Endothelial cell of umbilical vein (primary cell): ENCODE data around the gene PIK3C2G.

Experiments used
- CTCF ChIP-seq, 2 donors: IDR thresholded peaks; 1 replicate in 1 of 2; 2 replicates in 1 of 2; pipeline ENCODE4 v1.5.1; 2011; ENCODE audit warnings: low read length in 2 of 2, mild to moderate bottlenecking in 2 of 2, moderate library complexity in 2 of 2, control low read depth in 1 of 2, inconsistent platforms in 1 of 2, low read depth in 1 of 2; ENCODE audit not compliant: insufficient read depth in 1 of 2; ENCODE audit errors: extremely low read depth in 1 of 2
- EZH2 ChIP-seq: IDR thresholded peaks from 2 replicates; pipeline ENCODE4 v1.6.1; 2012; ENCODE audit warnings: borderline replicate concordance, low read depth, mild to moderate bottlenecking, moderate library complexity, low read length, inconsistent platforms; ENCODE audit not compliant: severe bottlenecking
- FOS ChIP-seq: IDR thresholded peaks from 2 replicates; pipeline ENCODE4 v1.6.1; 2011; ENCODE audit warnings: mild to moderate bottlenecking, low read length, moderate library complexity, borderline replicate concordance; ENCODE audit not compliant: insufficient read depth
- GATA2 ChIP-seq: IDR thresholded peaks from 2 replicates; pipeline ENCODE4 v1.7.0; 2011; ENCODE audit warnings: low read depth, mild to moderate bottlenecking, moderate library complexity, mixed read lengths, low read length; ENCODE audit not compliant: insufficient read length, insufficient read depth
- JUN ChIP-seq: IDR thresholded peaks from 2 replicates; pipeline ENCODE4 v1.6.1; 2011; ENCODE audit warnings: borderline replicate concordance, low read depth; ENCODE audit not compliant: insufficient read length, insufficient read depth
- MAX ChIP-seq: IDR thresholded peaks from 2 replicates; pipeline ENCODE4 v1.6.1; 2011; ENCODE audit not compliant: insufficient read depth, insufficient read length
- POLR2A ChIP-seq: IDR thresholded peaks from 2 replicates; pipeline ENCODE4 v1.6.1; 2012; ENCODE audit warnings: low read depth, mild to moderate bottlenecking, control low read depth, low read length
- POLR2AphosphoS5 ChIP-seq: IDR thresholded peaks from 2 replicates; pipeline ENCODE4 v1.6.1; 2012; ENCODE audit warnings: low read depth, mild to moderate bottlenecking, control low read depth, low read length, moderate library complexity; ENCODE audit not compliant: insufficient read depth

- no peak for TF ChIP-seq CTCF (IDR thresholded peaks at IDR 0.05; ENCODE audit: extremely low read depth in 1 of 2, insufficient read depth in 1 of 2, low read depth in 1 of 2, low read length in 2 of 2)
- no peak for TF ChIP-seq POLR2A
- no peak for TF ChIP-seq EZH2
- no peak for TF ChIP-seq FOS
- TF ChIP-seq POLR2AphosphoS5 = no peak
- no peak for TF ChIP-seq MAX
- no peak for TF ChIP-seq GATA2
- TF ChIP-seq JUN = no peak
These were observed 6.2 kb downstream of the PIK3C2G start for GRCh38 chr12:18267427-18268099.
